GM23248 (cell line): ENCODE results near the gene ZNF438.

Experiments
- EZH2 ChIP-seq: fragments of 200-600 bp; sonication (generic); IDR thresholded peaks from 2 replicates; pipeline ENCODE4 v1.6.1; 2018; ENCODE audit warnings: antibody characterized with exemption, mild to moderate bottlenecking; ENCODE audit not compliant: insufficient read depth, poor library complexity, severe bottlenecking
- EZH2phosphoT487 ChIP-seq: fragments of 200-600 bp; sonication (generic); IDR thresholded peaks from 2 replicates; pipeline ENCODE4 v1.6.1; 2018; ENCODE audit warnings: antibody characterized with exemption, moderate library complexity, mild to moderate bottlenecking, low read depth; ENCODE audit not compliant: insufficient read depth

GRCh38 chr10:31030260-31030659, 1.4 kb downstream of the ZNF438 start:
- TF ChIP-seq EZH2 (no peak), EZH2phosphoT487 (no peak)
